ENCODE measurements around the gene CPEB1.

DNA sequence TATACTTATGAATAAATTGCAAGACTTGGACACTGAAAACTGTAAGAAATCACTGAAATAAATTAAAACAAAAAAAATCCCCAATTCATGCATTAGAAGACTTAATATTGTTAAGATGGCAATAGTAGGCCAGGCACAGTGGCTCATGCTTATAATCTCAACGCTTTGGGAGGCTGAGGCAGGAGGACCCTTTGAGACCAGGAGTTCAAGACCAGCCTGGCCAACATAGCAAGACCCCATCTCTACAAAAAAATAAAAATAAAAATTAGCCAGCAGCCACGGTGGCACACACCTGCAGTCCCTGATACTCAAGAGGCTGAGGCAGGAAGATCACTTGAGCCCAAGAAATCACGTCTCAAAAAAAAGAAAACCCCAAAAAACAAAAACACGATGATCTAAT, 35.8 kb downstream of the CPEB1 start:
- TF ChIP-seq, protein P1, sequence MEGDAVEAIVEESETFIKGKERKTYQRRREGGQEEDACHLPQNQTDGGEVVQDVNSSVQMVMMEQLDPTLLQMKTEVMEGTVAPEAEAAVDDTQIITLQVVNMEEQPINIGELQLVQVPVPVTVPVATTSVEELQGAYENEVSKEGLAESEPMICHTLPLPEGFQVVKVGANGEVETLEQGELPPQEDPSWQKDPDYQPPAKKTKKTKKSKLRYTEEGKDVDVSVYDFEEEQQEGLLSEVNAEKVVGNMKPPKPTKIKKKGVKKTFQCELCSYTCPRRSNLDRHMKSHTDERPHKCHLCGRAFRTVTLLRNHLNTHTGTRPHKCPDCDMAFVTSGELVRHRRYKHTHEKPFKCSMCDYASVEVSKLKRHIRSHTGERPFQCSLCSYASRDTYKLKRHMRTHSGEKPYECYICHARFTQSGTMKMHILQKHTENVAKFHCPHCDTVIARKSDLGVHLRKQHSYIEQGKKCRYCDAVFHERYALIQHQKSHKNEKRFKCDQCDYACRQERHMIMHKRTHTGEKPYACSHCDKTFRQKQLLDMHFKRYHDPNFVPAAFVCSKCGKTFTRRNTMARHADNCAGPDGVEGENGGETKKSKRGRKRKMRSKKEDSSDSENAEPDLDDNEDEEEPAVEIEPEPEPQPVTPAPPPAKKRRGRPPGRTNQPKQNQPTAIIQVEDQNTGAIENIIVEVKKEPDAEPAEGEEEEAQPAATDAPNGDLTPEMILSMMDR (IDR thresholded peaks at IDR 0.05; ENCODE audit: low read depth, low read length), result no peak
- TF ChIP-seq POLR2A (IDR thresholded peaks at IDR 0.05; ENCODE audit: extremely low read depth, insufficient read length), result no peak
- TF ChIP-seq, protein P2, sequence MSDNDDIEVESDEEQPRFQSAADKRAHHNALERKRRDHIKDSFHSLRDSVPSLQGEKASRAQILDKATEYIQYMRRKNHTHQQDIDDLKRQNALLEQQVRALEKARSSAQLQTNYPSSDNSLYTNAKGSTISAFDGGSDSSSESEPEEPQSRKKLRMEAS (IDR thresholded peaks at IDR 0.05; ENCODE audit: low read depth, low read length), result no peak

Data from NB4 (cell line).